ENCODE results near the gene SLC7A4. TPM values are rescaled to one million over a fixed set of nuclear protein-coding genes. Genes with fewer than 3 reads are reported as not detected.

The SLC7A4 gene
- total RNA-seq, 2 experiments from 2014 or later: not detected

- ATAC-seq: no peak
Observed at GRCh38 chr22:21077884-21078508, 45.6 kb upstream of the SLC7A4 start.

GRCh38 chr22:21076912-21077625 lies 44.7 kb upstream of the SLC7A4 start:
- no peak overlapping the region for H3K27ac Mint-ChIP-seq
- ChIA-PET POLR2A (no interaction called here), CTCF (no interaction called here)
- ATAC-seq (no peak), DNase-seq (no peak)
- H3K27me3 Mint-ChIP-seq: no peaks in the 10 kb centered on the region
- no peaks in the 10 kb centered on the region for H3K36me3 Mint-ChIP-seq (ENCODE audit: low read depth)
- no peaks in the 10 kb centered on the region for H3K9me3 Mint-ChIP-seq
- no peak overlapping the region for H3K4me3 Mint-ChIP-seq
- no peaks in the 10 kb centered on the region for H3K4me1 Mint-ChIP-seq (ENCODE audit: low read depth)
- no peak for TF ChIP-seq CTCF (IDR thresholded peaks at IDR 0.05)
- intact Hi-C loops (cut with micrococcal nuclease): no loop called here

More at GRCh38 chr22:21077884-21078508, 45.6 kb upstream of the SLC7A4 start:
- no peaks in the 10 kb centered on the region for H3K36me3 Mint-ChIP-seq (ENCODE audit: low read depth)
- ChIA-PET POLR2A (interaction anchor here (0.6 kb wide), 1 partner anchor 23 kb away, joined by 4 read pairs; no protein-coding TSS in a partner anchor), CTCF (no interaction called here)
- no peaks in the 10 kb centered on the region for H3K27me3 Mint-ChIP-seq
- H3K4me1 Mint-ChIP-seq (ENCODE audit: low read depth): no peaks in the 10 kb centered on the region
- no peak overlapping the region for H3K4me3 Mint-ChIP-seq
- H3K27ac Mint-ChIP-seq: no peak overlapping the region
- DNase-seq: no peak
- TF ChIP-seq CTCF (IDR thresholded peaks at IDR 0.05): no peak
- H3K9me3 Mint-ChIP-seq: no peaks in the 10 kb centered on the region
- intact Hi-C loops (cut with micrococcal nuclease): no loop called here

GRCh38 chr22:21075516-21076138 lies 43.3 kb upstream of the SLC7A4 start:
- intact Hi-C loops (cut with micrococcal nuclease): no loop called here
- Mint-ChIP-seq H3K9me3 (no peaks in the 10 kb centered on the region), H3K27me3 (no peaks in the 10 kb centered on the region), H3K27ac (no peak overlapping the region), H3K4me3 (no peak overlapping the region), H3K36me3 (ENCODE audit: low read depth) (no peaks in the 10 kb centered on the region), H3K4me1 (ENCODE audit: low read depth) (no peaks in the 10 kb centered on the region)
- ATAC-seq: no peak
- no peak for DNase-seq
- no peak for TF ChIP-seq CTCF (IDR thresholded peaks at IDR 0.05)
- CTCF ChIA-PET: no interaction called here
- POLR2A ChIA-PET: no interaction called here

GRCh38 chr22:21074102-21074715 lies 41.8 kb upstream of the SLC7A4 start:
- H3K27me3 Mint-ChIP-seq: no peaks in the 10 kb centered on the region
- H3K9me3 Mint-ChIP-seq: no peaks in the 10 kb centered on the region
- H3K27ac Mint-ChIP-seq: no peak overlapping the region
- no peak overlapping the region for H3K4me3 Mint-ChIP-seq
- ChIA-PET CTCF (no interaction called here), POLR2A (interaction anchor here (0.5 kb wide), 1 partner anchor 7 kb away, joined by 3 read pairs; no protein-coding TSS in a partner anchor)
- ATAC-seq (no peak), DNase-seq (no peak)
- H3K4me1 Mint-ChIP-seq (ENCODE audit: low read depth): no peaks in the 10 kb centered on the region
- intact Hi-C loops (cut with micrococcal nuclease): no loop called here
- no peaks in the 10 kb centered on the region for H3K36me3 Mint-ChIP-seq (ENCODE audit: low read depth)
- TF ChIP-seq CTCF (IDR thresholded peaks at IDR 0.05): no peak

All from activated CD8-positive, alpha-beta T cell treated with anti-CD3 and anti-CD28 coated beads for 36 hours (primary cell).